ENCODE data around the gene ING5. TPM values are rescaled to one million over a fixed set of nuclear protein-coding genes. Genes with fewer than 3 reads are reported as not detected.

The ING5 gene
- total RNA-seq, 4 donors from 2014 or later, result 12.1 to 33.9 (median 27.5) TPM

DNA sequence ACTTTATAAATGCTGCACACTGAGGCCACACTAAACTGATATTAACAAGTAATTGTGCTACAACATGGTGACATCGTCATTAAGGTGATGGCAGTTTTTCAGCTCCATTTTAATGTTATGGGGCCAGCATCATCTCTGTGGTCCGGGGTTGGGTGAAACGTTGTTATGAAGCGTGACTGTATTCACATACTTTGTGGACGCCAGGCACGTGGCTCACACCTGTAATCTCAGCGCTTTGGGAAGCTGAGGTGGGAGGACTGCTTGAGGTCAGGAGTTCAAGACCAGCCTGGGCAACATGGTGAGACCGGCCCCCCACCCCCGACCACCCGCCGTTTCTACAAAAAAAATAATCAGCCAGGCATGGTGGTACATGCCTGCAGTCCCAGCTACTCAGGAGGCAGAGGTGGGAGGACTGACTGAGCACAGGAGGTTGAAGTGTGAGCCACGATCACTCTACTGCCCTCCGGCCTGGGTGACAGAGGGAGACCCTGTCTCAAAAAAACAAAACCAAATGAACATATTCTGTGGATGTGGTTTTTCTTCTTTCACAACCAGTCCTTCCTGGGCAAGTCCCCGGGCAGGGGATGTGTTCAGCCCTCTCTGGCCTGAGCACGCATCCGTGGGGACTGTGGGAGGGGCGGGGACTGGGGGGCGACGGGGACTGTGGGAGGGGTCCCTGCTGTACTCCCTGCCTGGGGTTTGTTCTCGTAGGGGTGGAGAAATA lies 61.9 kb downstream of the ING5 start:
- in situ Hi-C loops (cut with MboI; ENCODE audit: low sequenced_read_pairs in 4 of 4), result no loop called here
- H3K36me3 ChIP-seq, result peaks cover 5 to 13% of the 10 kb centered on the region in 2 donors
- H3K27me3 ChIP-seq, result no peaks in the 10 kb centered on the region
- H3K4me1 ChIP-seq, result no peaks in the 10 kb centered on the region
- TF ChIP-seq POLR2A (IDR thresholded peaks at IDR 0.05), result no peak
- TF ChIP-seq, protein P1, sequence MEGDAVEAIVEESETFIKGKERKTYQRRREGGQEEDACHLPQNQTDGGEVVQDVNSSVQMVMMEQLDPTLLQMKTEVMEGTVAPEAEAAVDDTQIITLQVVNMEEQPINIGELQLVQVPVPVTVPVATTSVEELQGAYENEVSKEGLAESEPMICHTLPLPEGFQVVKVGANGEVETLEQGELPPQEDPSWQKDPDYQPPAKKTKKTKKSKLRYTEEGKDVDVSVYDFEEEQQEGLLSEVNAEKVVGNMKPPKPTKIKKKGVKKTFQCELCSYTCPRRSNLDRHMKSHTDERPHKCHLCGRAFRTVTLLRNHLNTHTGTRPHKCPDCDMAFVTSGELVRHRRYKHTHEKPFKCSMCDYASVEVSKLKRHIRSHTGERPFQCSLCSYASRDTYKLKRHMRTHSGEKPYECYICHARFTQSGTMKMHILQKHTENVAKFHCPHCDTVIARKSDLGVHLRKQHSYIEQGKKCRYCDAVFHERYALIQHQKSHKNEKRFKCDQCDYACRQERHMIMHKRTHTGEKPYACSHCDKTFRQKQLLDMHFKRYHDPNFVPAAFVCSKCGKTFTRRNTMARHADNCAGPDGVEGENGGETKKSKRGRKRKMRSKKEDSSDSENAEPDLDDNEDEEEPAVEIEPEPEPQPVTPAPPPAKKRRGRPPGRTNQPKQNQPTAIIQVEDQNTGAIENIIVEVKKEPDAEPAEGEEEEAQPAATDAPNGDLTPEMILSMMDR (IDR thresholded peaks at IDR 0.05 in 4 of 5, conservative IDR thresholded peaks at IDR 0.05 in 1 of 5), result no peak
- H3K9me3 ChIP-seq, result no peaks in the 10 kb centered on the region
- DNase-seq (peak in 1 of 2 donors; percentile 4), ATAC-seq (no peak)
- no peak overlapping the region for H3K4me3 ChIP-seq
- no peak overlapping the region for H3K27ac ChIP-seq
- intact Hi-C loops (cut with DNase I; ENCODE audit: low total_unique reads), result no loop called here

DNA sequence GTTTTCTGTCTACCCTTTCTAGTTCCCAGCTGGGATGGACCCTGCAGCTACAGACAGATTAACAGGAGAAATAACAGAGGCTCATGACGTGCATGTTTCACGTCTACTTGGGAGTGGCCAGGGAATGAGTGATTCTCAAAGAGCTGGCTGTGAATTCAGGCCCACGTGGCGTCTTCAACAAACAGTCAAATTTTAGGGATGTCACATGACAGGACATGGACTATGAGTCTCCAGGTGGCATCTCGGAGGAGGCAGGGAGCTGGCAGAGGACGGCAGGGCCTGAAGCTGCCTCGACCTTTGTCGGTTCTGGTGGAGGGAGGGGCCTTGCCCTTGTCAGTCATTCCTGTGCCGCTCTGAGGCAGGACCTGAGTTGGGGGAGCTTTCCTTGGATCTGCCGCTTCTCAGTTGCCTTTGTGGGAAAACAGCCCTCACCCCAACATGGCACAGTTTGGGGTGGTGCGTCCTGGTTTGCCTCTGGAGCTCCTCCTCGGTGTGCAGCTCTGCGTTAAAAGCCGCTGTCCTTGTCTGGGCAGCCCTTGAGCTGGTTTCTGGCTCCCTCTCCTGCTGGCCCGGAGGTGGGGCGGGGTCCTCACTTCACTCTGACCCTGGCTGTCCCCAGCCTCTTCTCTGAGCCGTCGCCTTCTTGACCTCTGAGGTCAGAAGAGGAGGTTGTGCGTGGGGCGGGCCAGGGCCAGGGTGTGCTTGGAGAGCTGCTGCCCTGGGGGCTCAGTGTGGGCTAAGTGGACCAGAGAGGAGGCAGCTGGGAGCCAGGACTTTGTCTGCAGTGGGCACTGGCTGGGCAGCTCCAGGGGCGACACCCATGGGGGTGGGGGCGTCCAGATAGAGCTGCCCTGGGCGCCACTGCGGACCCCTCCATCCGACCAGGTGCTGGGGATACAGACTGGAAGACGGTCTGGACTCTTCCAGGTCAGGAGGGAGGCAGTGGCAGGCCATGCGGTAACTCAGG lies 62.7 kb downstream of the ING5 start:
- H3K27me3 ChIP-seq, result no peaks in the 10 kb centered on the region
- TF ChIP-seq, protein P1 (IDR thresholded peaks at IDR 0.05 in 4 of 5, conservative IDR thresholded peaks at IDR 0.05 in 1 of 5), result no peak
- in situ Hi-C loops (cut with MboI; ENCODE audit: low sequenced_read_pairs in 4 of 4) (no loop called here), intact Hi-C loops (cut with DNase I; ENCODE audit: low total_unique reads) (no loop called here)
- no peak for ATAC-seq
- H3K36me3 ChIP-seq, result peaks cover 0 to 6% of the 10 kb centered on the region in 2 donors
- H3K27ac ChIP-seq, result no peak overlapping the region
- no peak overlapping the region for H3K4me3 ChIP-seq
- no peaks in the 10 kb centered on the region for H3K9me3 ChIP-seq
- DNase-seq, result peak in 1 of 2 donors; percentile 6
- H3K4me1 ChIP-seq, result no peaks in the 10 kb centered on the region

DNA sequence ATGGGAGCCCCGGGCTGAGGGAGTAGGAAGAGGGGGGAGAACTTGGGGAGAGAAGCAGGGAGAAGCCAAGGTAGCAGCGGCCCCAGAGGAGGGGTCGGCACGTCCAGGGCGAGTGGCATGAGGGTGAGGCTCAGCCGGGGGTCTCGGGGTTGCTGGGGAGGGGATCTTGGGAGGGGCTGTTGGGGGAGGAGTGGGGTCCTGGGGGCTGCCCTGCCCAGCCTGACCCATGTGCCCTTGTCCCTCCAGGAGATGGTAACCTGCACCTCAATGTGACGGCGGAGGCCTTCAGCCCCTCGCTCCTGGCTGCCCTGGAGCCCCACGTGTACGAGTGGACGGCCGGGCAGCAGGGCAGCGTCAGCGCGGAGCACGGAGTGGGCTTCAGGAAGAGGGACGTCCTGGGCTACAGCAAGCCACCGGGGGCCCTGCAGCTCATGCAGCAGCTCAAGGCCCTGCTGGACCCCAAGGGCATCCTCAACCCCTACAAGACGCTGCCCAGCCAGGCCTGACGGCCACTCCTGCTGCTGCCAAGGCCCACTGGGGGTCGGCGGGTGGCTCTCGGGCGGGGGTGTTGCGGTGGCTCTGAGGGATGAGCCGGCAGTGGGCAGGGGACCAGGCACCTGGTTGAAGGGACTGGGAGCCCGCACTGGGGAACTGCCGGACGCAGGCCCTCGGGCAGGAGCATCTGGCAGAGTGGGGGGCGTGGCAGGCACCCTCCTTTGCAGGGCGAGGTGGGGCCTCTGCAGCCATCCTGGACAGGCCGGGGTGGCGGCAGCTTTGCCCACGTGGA lies 65.8 kb downstream of the ING5 start:
- Histone ChIP-seq H3K36me3 (peaks cover 0 to 3% of the 10 kb centered on the region in 2 donors), H3K4me1 (peaks cover 0 to 10% of the 10 kb centered on the region in 2 donors), H3K27me3 (no peaks in the 10 kb centered on the region), H3K4me3 (no peak overlapping the region), H3K9me3 (no peaks in the 10 kb centered on the region), H3K27ac (no peak overlapping the region)
- in situ Hi-C loops (cut with MboI; ENCODE audit: low sequenced_read_pairs in 4 of 4) (no loop called here), intact Hi-C loops (cut with DNase I; ENCODE audit: low total_unique reads) (no loop called here)
- ATAC-seq (no peak), DNase-seq (no peak)
- TF ChIP-seq, protein P1 (IDR thresholded peaks at IDR 0.05 in 4 of 5, conservative IDR thresholded peaks at IDR 0.05 in 1 of 5), result no peak
- no peak for TF ChIP-seq POLR2A (IDR thresholded peaks at IDR 0.05)

DNA sequence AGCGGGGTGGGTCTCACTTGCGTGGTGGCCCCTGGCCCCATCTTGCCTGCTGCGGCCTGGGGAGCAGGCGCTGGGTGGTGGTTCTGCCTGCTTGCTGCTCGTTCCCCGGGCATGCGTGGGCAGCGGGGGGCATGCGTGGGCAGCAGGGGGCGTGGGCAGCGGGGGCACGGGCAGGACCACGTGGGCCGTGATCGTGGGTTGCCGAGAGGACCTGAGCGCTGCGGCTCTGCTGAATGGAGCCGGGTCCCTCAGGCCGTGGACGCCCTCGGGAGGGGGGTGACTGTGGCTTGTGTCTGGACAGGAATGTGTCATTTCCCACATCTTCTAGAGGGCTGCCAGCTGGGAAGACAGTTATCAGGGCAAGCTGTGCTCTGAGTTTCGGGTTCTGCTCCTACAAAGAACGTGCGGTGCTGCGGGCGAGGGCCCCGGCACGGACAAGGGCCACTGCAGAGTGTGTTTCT lies 66.4 kb downstream of the ING5 start:
- TF ChIP-seq, protein P1 (IDR thresholded peaks at IDR 0.05 in 4 of 5, conservative IDR thresholded peaks at IDR 0.05 in 1 of 5), result no peak
- TF ChIP-seq POLR2A (IDR thresholded peaks at IDR 0.05), result no peak
- no peak overlapping the region for H3K4me3 ChIP-seq
- intact Hi-C loops (cut with DNase I; ENCODE audit: low total_unique reads), result no loop called here
- H3K27me3 ChIP-seq, result no peaks in the 10 kb centered on the region
- ATAC-seq (no peak), DNase-seq (no peak)
- in situ Hi-C loops (cut with MboI; ENCODE audit: low sequenced_read_pairs in 4 of 4), result no loop called here
- no peak overlapping the region for H3K27ac ChIP-seq
- no peaks in the 10 kb centered on the region for H3K9me3 ChIP-seq
- peaks cover 0 to 10% of the 10 kb centered on the region in 2 donors for H3K4me1 ChIP-seq
- H3K36me3 ChIP-seq, result peaks cover 0 to 2% of the 10 kb centered on the region in 2 donors

Data from gastrocnemius medialis (tissue), 4 donors.